HCT116 (cell line): Measurements from ENCODE around the gene ANTKMT.

ENCODE experiments used
- ATF3 ChIP-seq: IDR thresholded peaks from 2 replicates; pipeline ENCODE4 v1.6.1; 2012
- CEBPB ChIP-seq: IDR thresholded peaks from 2 replicates; pipeline ENCODE4 v1.6.1; 2012; ENCODE audit warnings: low read depth
- EGR1 ChIP-seq: IDR thresholded peaks from 2 replicates; pipeline ENCODE4 v1.6.1; 2012; ENCODE audit warnings: low read depth
- EZH2 ChIP-seq: fragments of 200-600 bp; sonication (generic); IDR thresholded peaks from 2 replicates; pipeline ENCODE4 v1.6.1; 2017; ENCODE audit warnings: antibody characterized with exemption, mixed run types
- EZH2phosphoT487 ChIP-seq: fragments of 200-600 bp; IDR thresholded peaks from 2 replicates; pipeline ENCODE4 v1.6.1; 2018; ENCODE audit warnings: antibody characterized with exemption, borderline replicate concordance
- FOSL1 ChIP-seq: IDR thresholded peaks from 2 replicates; pipeline ENCODE4 v1.6.1; 2012; ENCODE audit warnings: low read depth
- POLR2A ChIP-seq: IDR thresholded peaks from 2 replicates; pipeline ENCODE4 v1.7.0; 2011; ENCODE audit warnings: borderline replicate concordance; ENCODE audit not compliant: insufficient read depth, insufficient read length; ENCODE audit errors: extremely low read depth
- POLR2AphosphoS5 ChIP-seq: IDR thresholded peaks from 2 replicates; pipeline ENCODE4 v1.6.1; 2011; ENCODE audit warnings: mild to moderate bottlenecking, low read depth, low read length, moderate library complexity
- RAD21 ChIP-seq: IDR thresholded peaks from 2 replicates; pipeline ENCODE4 v1.6.1; 2012; ENCODE audit warnings: low read depth, mild to moderate bottlenecking
- REST ChIP-seq: IDR thresholded peaks from 2 replicates; pipeline ENCODE4 v1.6.1; 2012; ENCODE audit warnings: low read depth
- YY1 ChIP-seq: IDR thresholded peaks from 2 replicates; pipeline ENCODE4 v1.6.1; 2011; ENCODE audit warnings: low read length, low read depth, moderate library complexity, mild to moderate bottlenecking; ENCODE audit not compliant: insufficient replicate concordance; ENCODE audit errors: extremely low read depth
- ZFX ChIP-seq: fragments of 450-650 bp; IDR thresholded peaks from 2 replicates; pipeline ENCODE4 v1.6.1; 2017
- ZNF274 ChIP-seq: fragments of 200-500 bp; sonication (Bioruptor generic); IDR thresholded peaks from 2 replicates; pipeline ENCODE4 v1.6.1; 2014; ENCODE audit warnings: mild to moderate bottlenecking, low read depth, low read length, inconsistent platforms
- TF ChIP-seq, protein P1 (sequence below), 3 experiments: fragments of 200-600 bp in 1 of 3; sonication (generic) in 1 of 3; IDR thresholded peaks in 2 of 3; conservative IDR thresholded peaks in 1 of 3; 2 replicates each; pipeline ENCODE4 v1.5.1; 2012 to 2017; ENCODE audit warnings: low read depth in 2 of 3, low read length in 2 of 3, antibody characterized with exemption in 1 of 3, borderline replicate concordance in 1 of 3, control low read depth in 1 of 3, mild to moderate bottlenecking in 1 of 3, mixed read lengths in 1 of 3, mixed run types in 1 of 3, moderate library complexity in 1 of 3; ENCODE audit not compliant: insufficient read depth in 1 of 3

DNA sequence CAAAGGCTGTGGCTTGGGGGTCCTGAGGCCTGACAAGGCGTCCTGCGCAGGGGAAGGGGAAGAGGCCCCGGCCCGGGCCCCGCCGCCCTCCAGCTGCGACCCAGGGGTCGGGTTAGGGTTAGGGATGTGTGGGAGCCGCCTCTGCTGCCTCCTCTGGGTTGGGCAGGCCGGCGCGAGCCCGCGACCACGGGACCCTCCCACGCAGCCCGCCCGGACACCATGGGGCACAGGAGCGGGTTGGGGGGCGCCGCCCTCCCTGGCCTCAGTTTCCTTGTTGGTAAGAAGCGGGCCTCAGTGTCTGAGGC is 19.5 kb downstream of the ANTKMT start:
- TF ChIP-seq, protein P1, sequence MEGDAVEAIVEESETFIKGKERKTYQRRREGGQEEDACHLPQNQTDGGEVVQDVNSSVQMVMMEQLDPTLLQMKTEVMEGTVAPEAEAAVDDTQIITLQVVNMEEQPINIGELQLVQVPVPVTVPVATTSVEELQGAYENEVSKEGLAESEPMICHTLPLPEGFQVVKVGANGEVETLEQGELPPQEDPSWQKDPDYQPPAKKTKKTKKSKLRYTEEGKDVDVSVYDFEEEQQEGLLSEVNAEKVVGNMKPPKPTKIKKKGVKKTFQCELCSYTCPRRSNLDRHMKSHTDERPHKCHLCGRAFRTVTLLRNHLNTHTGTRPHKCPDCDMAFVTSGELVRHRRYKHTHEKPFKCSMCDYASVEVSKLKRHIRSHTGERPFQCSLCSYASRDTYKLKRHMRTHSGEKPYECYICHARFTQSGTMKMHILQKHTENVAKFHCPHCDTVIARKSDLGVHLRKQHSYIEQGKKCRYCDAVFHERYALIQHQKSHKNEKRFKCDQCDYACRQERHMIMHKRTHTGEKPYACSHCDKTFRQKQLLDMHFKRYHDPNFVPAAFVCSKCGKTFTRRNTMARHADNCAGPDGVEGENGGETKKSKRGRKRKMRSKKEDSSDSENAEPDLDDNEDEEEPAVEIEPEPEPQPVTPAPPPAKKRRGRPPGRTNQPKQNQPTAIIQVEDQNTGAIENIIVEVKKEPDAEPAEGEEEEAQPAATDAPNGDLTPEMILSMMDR (IDR thresholded peaks at IDR 0.05 in 2 of 3, conservative IDR thresholded peaks at IDR 0.05 in 1 of 3; ENCODE audit: borderline replicate concordance in 1 of 3, insufficient read depth in 1 of 3, low read depth in 2 of 3, low read length in 2 of 3): no peak
- TF ChIP-seq EZH2: no peak
- no peak for TF ChIP-seq ATF3
- TF ChIP-seq POLR2AphosphoS5: no peak
- TF ChIP-seq FOSL1: no peak
- TF ChIP-seq ZFX: no peak
- TF ChIP-seq EGR1: no peak
- no peak for TF ChIP-seq POLR2A
- TF ChIP-seq EZH2phosphoT487: no peak
- TF ChIP-seq YY1: no peak
- no peak for TF ChIP-seq RAD21
- TF ChIP-seq REST: no peak
- TF ChIP-seq ZNF274: no peak
- TF ChIP-seq CEBPB: no peak
